IMR-90 (cell line): ENCODE data around the gene RFX2. TPM values are rescaled to one million over a fixed set of nuclear protein-coding genes. Genes with fewer than 3 reads are reported as not detected.
A peak's percentile ranks its signal among the peaks of the same experiment; 100 is the strongest.

Source experiments
- ATAC-seq: fragments of 200-7000 bp; cut with Tn5 transposase; 2 replicates; pipeline ENCODE4 v1.9.1; 2020; ENCODE audit warnings: low read depth, mild to moderate bottlenecking, moderate library complexity
- BruUV-seq: library from RNA; stranded (reverse); fragments of 400-500 nt; replicated peaks from 2 replicates; lab custom pipeline; 2021; lab: Mats Ljungman, UMichigan
- CTCF ChIA-PET: fragments of 300-600 bp; formaldehyde crosslinking; extraction: SDS; loops from one replicate; lab custom pipeline; 2021; ENCODE audit warnings: antibody characterized with exemption; lab: Yijun Ruan, JAX
- POLR2A ChIA-PET: fragments of 300-600 bp; sonication (Branson Sonifier 250); formaldehyde crosslinking; loops from one replicate; lab custom pipeline; 2022; ENCODE audit warnings: antibody characterized with exemption; ENCODE audit not compliant: unreplicated experiment; lab: Charles Lee
- DNase-seq: peaks from one replicate; pipeline ENCODE4 v3.0.0; 2013
- H2AFZ ChIP-seq: replicated peaks from 2 replicates; pipeline ENCODE3; 2013; ENCODE audit warnings: low read length, mild to moderate bottlenecking; ENCODE audit not compliant: poor library complexity
- H2AK5ac ChIP-seq: 2 replicates; pipeline ENCODE4 v1.6.1; 2013; ENCODE audit warnings: low read depth, low read length, inconsistent platforms
- H2AK9ac ChIP-seq: replicated peaks from 2 replicates; pipeline ENCODE3; 2013; ENCODE audit warnings: mild to moderate bottlenecking, low read depth, low read length, moderate library complexity; ENCODE audit not compliant: poor library complexity
- H2BK120ac ChIP-seq: 2 replicates; pipeline ENCODE4 v1.6.1; 2013; ENCODE audit warnings: low read depth, low read length, inconsistent platforms
- H2BK15ac ChIP-seq: 3 replicates; pipeline ENCODE4 v1.6.1; 2013; ENCODE audit warnings: low read depth, low read length, inconsistent platforms
- H2BK20ac ChIP-seq: 2 replicates; pipeline ENCODE4 v1.6.1; 2013; ENCODE audit warnings: low read depth, mild to moderate bottlenecking, inconsistent platforms, low read length, moderate library complexity
- H2BK5ac ChIP-seq: 2 replicates; pipeline ENCODE4 v1.6.1; 2013; ENCODE audit warnings: mild to moderate bottlenecking, low read depth, low read length, inconsistent platforms; ENCODE audit not compliant: poor library complexity, severe bottlenecking
- H3K14ac ChIP-seq: replicated peaks from 2 replicates; pipeline ENCODE4 v1.6.1; 2013; ENCODE audit warnings: low read depth, low read length, inconsistent platforms
- H3K18ac ChIP-seq: 2 replicates; pipeline ENCODE4 v1.6.1; 2013; ENCODE audit warnings: low read depth, low read length, control low read depth
- H3K23ac ChIP-seq: 2 replicates; pipeline ENCODE4 v1.6.1; 2013; ENCODE audit warnings: low read depth, low read length, inconsistent platforms
- H3K27ac ChIP-seq: 2 replicates; pipeline ENCODE4 v1.5.1; 2013; ENCODE audit warnings: mild to moderate bottlenecking, control low read depth, low read length; ENCODE audit not compliant: insufficient read depth
- H3K27me3 ChIP-seq: 2 replicates; pipeline ENCODE4 v1.6.1; 2013; ENCODE audit warnings: low read length; ENCODE audit not compliant: control insufficient read depth, insufficient read depth
- H3K36me3 ChIP-seq: 2 replicates; pipeline ENCODE4 v1.6.1; 2013; ENCODE audit warnings: low read length, mixed read lengths; ENCODE audit not compliant: control insufficient read depth, insufficient read depth
- H3K4ac ChIP-seq: 2 replicates; pipeline ENCODE4 v1.6.1; 2013; ENCODE audit warnings: low read depth, low read length, inconsistent platforms
- H3K4me1 ChIP-seq: 2 replicates; pipeline ENCODE4 v1.6.1; 2013; ENCODE audit warnings: low read length, mixed read lengths; ENCODE audit not compliant: control insufficient read depth, insufficient read depth
- H3K4me2 ChIP-seq: 2 replicates; pipeline ENCODE4 v1.6.1; 2013; ENCODE audit warnings: low read depth, mild to moderate bottlenecking, control low read depth, low read length, moderate library complexity
- H3K4me3 ChIP-seq: 2 replicates; pipeline ENCODE4 v1.5.1; 2013; ENCODE audit warnings: low read depth, mild to moderate bottlenecking, control low read depth, low read length, moderate library complexity; ENCODE audit not compliant: insufficient read depth
- H3K56ac ChIP-seq: 2 replicates; pipeline ENCODE4 v1.6.1; 2013; ENCODE audit warnings: low read length, inconsistent platforms; ENCODE audit not compliant: insufficient read depth; ENCODE audit errors: extremely low read depth
- H3K79me1 ChIP-seq, 2 experiments: 2 replicates each; pipeline ENCODE4 v1.6.1; 2013; ENCODE audit warnings: low read length in 2 of 2, inconsistent platforms in 1 of 2, low read depth in 1 of 2
- H3K9ac ChIP-seq: 2 replicates; pipeline ENCODE4 v1.6.1; 2013; ENCODE audit warnings: low read depth, low read length, control low read depth
- H3K9me1 ChIP-seq: 2 replicates; pipeline ENCODE4 v1.6.1; 2013; ENCODE audit warnings: low read length, inconsistent platforms; ENCODE audit not compliant: insufficient read depth
- H3K9me3 ChIP-seq: 2 replicates; pipeline ENCODE4 v1.6.1; 2013; ENCODE audit warnings: low read length; ENCODE audit not compliant: control insufficient read depth, insufficient read depth
- H4K20me1 ChIP-seq: 2 replicates; pipeline ENCODE4 v1.6.1; 2013; ENCODE audit warnings: low read length, inconsistent platforms; ENCODE audit not compliant: insufficient read depth
- H4K5ac ChIP-seq: 2 replicates; pipeline ENCODE4 v1.6.1; 2013; ENCODE audit warnings: mild to moderate bottlenecking, low read depth, low read length, control low read depth
- H4K8ac ChIP-seq, 2 experiments: 2 replicates each; pipeline ENCODE4 v1.6.1; 2013; ENCODE audit warnings: low read depth in 2 of 2, low read length in 2 of 2, control low read depth in 1 of 2, inconsistent platforms in 1 of 2
- H4K91ac ChIP-seq: 2 replicates; pipeline ENCODE4 v1.6.1; 2013; ENCODE audit warnings: low read depth, low read length, inconsistent platforms; ENCODE audit not compliant: insufficient read depth
- BHLHE40 ChIP-seq: fragments of 150-350 bp; IDR thresholded peaks from 2 replicates; pipeline ENCODE4 v1.6.1; 2016; ENCODE audit warnings: mild to moderate bottlenecking, low read depth, low read length
- CEBPB ChIP-seq: IDR thresholded peaks from 2 replicates; pipeline ENCODE4 v1.6.1; 2012; ENCODE audit warnings: low read depth, low read length, improper control_type of control experiment
- ELK1 ChIP-seq: fragments of 150-350 bp; IDR thresholded peaks from 2 replicates; pipeline ENCODE4 v1.6.1; 2016; ENCODE audit warnings: low read depth, mild to moderate bottlenecking, low read length, moderate library complexity, borderline replicate concordance
- FOS ChIP-seq: fragments of 150-350 bp; IDR thresholded peaks from 2 replicates; pipeline ENCODE4 v1.6.1; 2016; ENCODE audit warnings: low read depth, low read length
- MAZ ChIP-seq: IDR thresholded peaks from 2 replicates; pipeline ENCODE4 v1.6.1; 2012; ENCODE audit warnings: low read depth, mild to moderate bottlenecking, low read length, improper control_type of control experiment, moderate library complexity, borderline replicate concordance
- MXI1 ChIP-seq: IDR thresholded peaks from 2 replicates; pipeline ENCODE4 v1.6.1; 2012; ENCODE audit warnings: low read depth, mild to moderate bottlenecking, low read length, moderate library complexity, borderline replicate concordance
- NFE2L2 ChIP-seq: fragments of 150-350 bp; IDR thresholded peaks from 2 replicates; pipeline ENCODE4 v1.6.1; 2016; ENCODE audit warnings: low read depth, mild to moderate bottlenecking, low read length
- POLR2A ChIP-seq: IDR thresholded peaks from 2 replicates; pipeline ENCODE4 v1.6.1; 2012; ENCODE audit warnings: mild to moderate bottlenecking, low read depth, low read length
- RAD21 ChIP-seq: IDR thresholded peaks from 2 replicates; pipeline ENCODE4 v1.6.1; 2012; ENCODE audit warnings: low read length, improper control_type of control experiment
- RCOR1 ChIP-seq: IDR thresholded peaks from 2 replicates; pipeline ENCODE4 v1.6.1; 2012; ENCODE audit warnings: mild to moderate bottlenecking, low read length, improper control_type of control experiment; ENCODE audit not compliant: insufficient replicate concordance
- RFX5 ChIP-seq: IDR thresholded peaks from 2 replicates; pipeline ENCODE4 v1.8.0; 2012; ENCODE audit warnings: low read depth, mild to moderate bottlenecking, low read length, moderate library complexity
- SMC3 ChIP-seq: fragments of 150-350 bp; IDR thresholded peaks from 2 replicates; pipeline ENCODE4 v1.6.1; 2016; ENCODE audit warnings: low read depth, mild to moderate bottlenecking, antibody characterized with exemption, low read length, moderate library complexity
- WGBS, 2 experiments: methylation state at CpG; one replicate each; pipeline versions ENCODE4 v1.1.5 to v1.1.7; 2013; ENCODE audit warnings: missing lambda C conversion rate in 2 of 2; ENCODE audit not compliant: insufficient read length in 1 of 2; ENCODE audit errors: extremely low coverage in 2 of 2; 5-methylcytosine and 5-hydroxymethylcytosine counted together
- dilution Hi-C: fragments of 300-500 bp; cut with HindIII; formaldehyde crosslinking; loops from one replicate; pipeline ENCODE4 v1.14.3; 2018; ENCODE audit warnings: low sequenced_read_pairs; ENCODE audit not compliant: unreplicated experiment
- in situ Hi-C: fragments of 300-500 bp; cut with MboI; formaldehyde crosslinking; loops from 3 replicates; pipeline ENCODE4 v1.14.3; 2019; ENCODE audit warnings: low sequenced_read_pairs, inconsistent platforms, mixed read lengths
- intact Hi-C: fragments of 100-400 bp; cut with micrococcal nuclease; formaldehyde crosslinking; loops from 2 replicates; pipeline ENCODE4 v1.10.0; 2022
- polyA plus RNA-seq, 3 experiments: library from polyadenylated mRNA; depleted of rRNA; stranded (reverse); fragments of >200 nt; gene quantifications; 2 replicates each; pipeline ENCODE4 v1.2.3, GENCODE V29; 2012; ENCODE audit warnings: low replicate concordance in 1 of 3
- total RNA-seq: library from RNA; depleted of rRNA; stranded (reverse); fragments of >200 nt; gene quantifications from 2 replicates; pipeline ENCODE4 v1.2.3, GENCODE V29; 2012
- TF ChIP-seq, protein P1 (sequence below): conservative IDR thresholded peaks from 2 replicates; pipeline ENCODE4 v1.5.1; 2012; ENCODE audit warnings: mild to moderate bottlenecking, low read depth, low read length, improper control_type of control experiment
- TF ChIP-seq, protein P2 (sequence below): fragments of 150-350 bp; IDR thresholded peaks from 2 replicates; pipeline ENCODE4 v1.6.1; 2017; ENCODE audit warnings: mild to moderate bottlenecking, antibody characterized with exemption, low read length, low read depth

The RFX2 gene
- total and polyA plus RNA-seq, 2 of the 4 experiments (the other 2 are of a cell fraction) = 2.2 to 4.9 TPM

DNA sequence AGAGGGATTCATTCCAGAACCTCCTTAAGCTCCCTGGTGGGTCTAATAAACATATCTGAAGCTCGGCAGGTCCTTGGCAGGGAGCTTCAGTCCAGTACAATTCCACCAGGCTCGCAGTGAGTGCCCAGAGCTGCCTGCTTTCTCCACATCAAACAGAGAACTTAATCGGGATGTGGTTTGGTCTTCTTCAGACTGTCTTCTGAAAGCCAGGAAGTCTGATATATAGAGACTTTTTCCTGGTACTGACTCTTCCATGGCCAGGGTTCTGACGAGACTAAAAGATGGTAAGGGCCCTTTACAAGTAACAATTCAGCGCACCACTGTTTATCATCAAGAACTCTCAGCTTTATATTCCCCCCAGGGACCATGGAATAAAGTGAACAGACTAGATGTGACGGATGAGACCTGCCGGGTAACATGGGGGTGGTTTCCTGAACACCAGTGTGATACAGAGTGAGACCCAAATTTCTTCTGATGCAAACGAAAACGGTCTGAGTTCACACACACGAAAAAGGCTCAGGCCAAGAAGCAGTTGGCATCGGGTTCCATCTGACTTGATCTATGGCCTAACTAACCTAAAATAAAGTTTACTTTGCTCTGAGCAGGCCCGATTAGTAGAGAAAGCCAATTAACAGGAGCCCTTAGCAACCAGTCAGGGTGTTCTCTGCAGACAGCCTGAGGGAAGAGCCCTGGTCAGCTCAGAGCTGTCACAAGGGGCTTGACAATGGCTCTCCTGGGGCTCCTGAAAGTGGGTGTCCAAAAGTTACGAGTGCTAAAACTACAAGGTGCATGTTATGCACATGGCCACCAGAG is 161.3 kb downstream of the RFX2 start:
- H3K36me3 ChIP-seq = peaks cover 22% of the 10 kb centered on the region
- H3K14ac ChIP-seq = no peak overlapping the region; the same call in 1 of the 2 replicates
- no peak overlapping the region for H2AFZ ChIP-seq
- in situ Hi-C loops = no loop called here
- BruUV-seq = no TSS peak
- peak overlapping the region; percentile 24; the same call in 1 of the 2 replicates for H3K9ac ChIP-seq
- no peak overlapping the region; the same call in 1 of the 2 replicates for H3K18ac ChIP-seq
- no peaks in the 10 kb centered on the region for H3K9me3 ChIP-seq
- H3K9me1 ChIP-seq = peaks cover 46% of the 10 kb centered on the region
- peaks cover 51 to 98% of the 10 kb centered on the region in 2 experiments for H3K79me1 ChIP-seq
- H2BK20ac ChIP-seq = no peak overlapping the region
- ChIA-PET POLR2A (no interaction called here), CTCF (interaction anchor here (1.2 kb wide), 1 partner anchor 145 kb away, joined by 3 read pairs; no protein-coding TSS in a partner anchor)
- peak overlapping the region; percentile 11; the same call in 1 of the 2 replicates for H3K4ac ChIP-seq
- no peak overlapping the region for H3K4me3 ChIP-seq
- H2BK5ac ChIP-seq = no peak overlapping the region
- H4K91ac ChIP-seq = peak overlapping the region; percentile 1; the same call in 1 of the 2 replicates
- peak overlapping the region; percentile 35; the same call in 1 of the 2 replicates for H2AK5ac ChIP-seq
- no peak overlapping the region for H2AK9ac ChIP-seq
- H3K4me2 ChIP-seq = no peak overlapping the region
- no peak overlapping the region for H4K8ac ChIP-seq
- no peak for DNase-seq
- H2BK120ac ChIP-seq = no peak overlapping the region
- intact Hi-C loops = no loop called here
- no CpG with 5 or more reads among the region's 13 CpGs for WGBS, 2 experiments
- no peak overlapping the region for H3K56ac ChIP-seq
- H4K20me1 ChIP-seq = peaks cover 64% of the 10 kb centered on the region
- H4K5ac ChIP-seq = no peak overlapping the region; the same call in 1 of the 2 replicates
- ATAC-seq = no peak
- dilution Hi-C loops = no loop called here
- no peaks in the 10 kb centered on the region for H3K27me3 ChIP-seq
- peak overlapping the region; percentile 60; the same call in 1 of the 2 replicates for H3K23ac ChIP-seq
- peaks cover 53% of the 10 kb centered on the region for H3K4me1 ChIP-seq
- H3K27ac ChIP-seq = peak overlapping the region; percentile 42; the same call in 1 of the 2 replicates
- H2BK15ac ChIP-seq = no peak overlapping the region; the same call in 2 of the 3 replicates
- TF ChIP-seq MAZ (no peak), CEBPB (no peak), SMC3 (no peak), ELK1 (no peak), POLR2A (no peak), NFE2L2 (no peak), FOS (no peak), RCOR1 (no peak), RAD21 (no peak), RFX5 (no peak), MXI1 (no peak), BHLHE40 (no peak)
- TF ChIP-seq, protein P1, sequence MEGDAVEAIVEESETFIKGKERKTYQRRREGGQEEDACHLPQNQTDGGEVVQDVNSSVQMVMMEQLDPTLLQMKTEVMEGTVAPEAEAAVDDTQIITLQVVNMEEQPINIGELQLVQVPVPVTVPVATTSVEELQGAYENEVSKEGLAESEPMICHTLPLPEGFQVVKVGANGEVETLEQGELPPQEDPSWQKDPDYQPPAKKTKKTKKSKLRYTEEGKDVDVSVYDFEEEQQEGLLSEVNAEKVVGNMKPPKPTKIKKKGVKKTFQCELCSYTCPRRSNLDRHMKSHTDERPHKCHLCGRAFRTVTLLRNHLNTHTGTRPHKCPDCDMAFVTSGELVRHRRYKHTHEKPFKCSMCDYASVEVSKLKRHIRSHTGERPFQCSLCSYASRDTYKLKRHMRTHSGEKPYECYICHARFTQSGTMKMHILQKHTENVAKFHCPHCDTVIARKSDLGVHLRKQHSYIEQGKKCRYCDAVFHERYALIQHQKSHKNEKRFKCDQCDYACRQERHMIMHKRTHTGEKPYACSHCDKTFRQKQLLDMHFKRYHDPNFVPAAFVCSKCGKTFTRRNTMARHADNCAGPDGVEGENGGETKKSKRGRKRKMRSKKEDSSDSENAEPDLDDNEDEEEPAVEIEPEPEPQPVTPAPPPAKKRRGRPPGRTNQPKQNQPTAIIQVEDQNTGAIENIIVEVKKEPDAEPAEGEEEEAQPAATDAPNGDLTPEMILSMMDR = no peak
- TF ChIP-seq, protein P2, sequence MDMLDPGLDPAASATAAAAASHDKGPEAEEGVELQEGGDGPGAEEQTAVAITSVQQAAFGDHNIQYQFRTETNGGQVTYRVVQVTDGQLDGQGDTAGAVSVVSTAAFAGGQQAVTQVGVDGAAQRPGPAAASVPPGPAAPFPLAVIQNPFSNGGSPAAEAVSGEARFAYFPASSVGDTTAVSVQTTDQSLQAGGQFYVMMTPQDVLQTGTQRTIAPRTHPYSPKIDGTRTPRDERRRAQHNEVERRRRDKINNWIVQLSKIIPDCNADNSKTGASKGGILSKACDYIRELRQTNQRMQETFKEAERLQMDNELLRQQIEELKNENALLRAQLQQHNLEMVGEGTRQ = no peak
